ENCODE data around the gene SYK.

SYK gene

GRCh38 chr9:90857091-90857490 is 55.5 kb downstream of the SYK start:
- TF ChIP-seq POLR2AphosphoS5 (IDR thresholded peaks at IDR 0.05; ENCODE audit: low read depth, low read length) (no peak), SIN3A (IDR thresholded peaks at IDR 0.05; ENCODE audit: borderline replicate concordance, insufficient read depth, low read length) (no peak)
- TF ChIP-seq, protein P1, sequence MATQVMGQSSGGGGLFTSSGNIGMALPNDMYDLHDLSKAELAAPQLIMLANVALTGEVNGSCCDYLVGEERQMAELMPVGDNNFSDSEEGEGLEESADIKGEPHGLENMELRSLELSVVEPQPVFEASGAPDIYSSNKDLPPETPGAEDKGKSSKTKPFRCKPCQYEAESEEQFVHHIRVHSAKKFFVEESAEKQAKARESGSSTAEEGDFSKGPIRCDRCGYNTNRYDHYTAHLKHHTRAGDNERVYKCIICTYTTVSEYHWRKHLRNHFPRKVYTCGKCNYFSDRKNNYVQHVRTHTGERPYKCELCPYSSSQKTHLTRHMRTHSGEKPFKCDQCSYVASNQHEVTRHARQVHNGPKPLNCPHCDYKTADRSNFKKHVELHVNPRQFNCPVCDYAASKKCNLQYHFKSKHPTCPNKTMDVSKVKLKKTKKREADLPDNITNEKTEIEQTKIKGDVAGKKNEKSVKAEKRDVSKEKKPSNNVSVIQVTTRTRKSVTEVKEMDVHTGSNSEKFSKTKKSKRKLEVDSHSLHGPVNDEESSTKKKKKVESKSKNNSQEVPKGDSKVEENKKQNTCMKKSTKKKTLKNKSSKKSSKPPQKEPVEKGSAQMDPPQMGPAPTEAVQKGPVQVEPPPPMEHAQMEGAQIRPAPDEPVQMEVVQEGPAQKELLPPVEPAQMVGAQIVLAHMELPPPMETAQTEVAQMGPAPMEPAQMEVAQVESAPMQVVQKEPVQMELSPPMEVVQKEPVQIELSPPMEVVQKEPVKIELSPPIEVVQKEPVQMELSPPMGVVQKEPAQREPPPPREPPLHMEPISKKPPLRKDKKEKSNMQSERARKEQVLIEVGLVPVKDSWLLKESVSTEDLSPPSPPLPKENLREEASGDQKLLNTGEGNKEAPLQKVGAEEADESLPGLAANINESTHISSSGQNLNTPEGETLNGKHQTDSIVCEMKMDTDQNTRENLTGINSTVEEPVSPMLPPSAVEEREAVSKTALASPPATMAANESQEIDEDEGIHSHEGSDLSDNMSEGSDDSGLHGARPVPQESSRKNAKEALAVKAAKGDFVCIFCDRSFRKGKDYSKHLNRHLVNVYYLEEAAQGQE (IDR thresholded peaks at IDR 0.05; ENCODE audit: insufficient read depth in 1 of 2, low read depth in 2 of 2, low read length in 2 of 2) = no peak

- TF ChIP-seq POLR2AphosphoS5 (IDR thresholded peaks at IDR 0.05; ENCODE audit: low read depth, low read length) = no peak
- TF ChIP-seq, protein P1 (IDR thresholded peaks at IDR 0.05; ENCODE audit: insufficient read depth in 1 of 2, low read depth in 2 of 2, low read length in 2 of 2) = no peak
- no peak for TF ChIP-seq SIN3A (IDR thresholded peaks at IDR 0.05; ENCODE audit: borderline replicate concordance, insufficient read depth, low read length)
- no peak for TF ChIP-seq TAF1 (IDR thresholded peaks at IDR 0.05; ENCODE audit: borderline replicate concordance, insufficient read depth, low read length)
- TF ChIP-seq FOXP2 (optimal IDR thresholded peaks at IDR 0.05; ENCODE audit: borderline replicate concordance, extremely low read depth, extremely low read length, insufficient read depth) = no peak
Observed at GRCh38 chr9:90857855-90858254, 56.2 kb downstream of the SYK start.

DNA sequence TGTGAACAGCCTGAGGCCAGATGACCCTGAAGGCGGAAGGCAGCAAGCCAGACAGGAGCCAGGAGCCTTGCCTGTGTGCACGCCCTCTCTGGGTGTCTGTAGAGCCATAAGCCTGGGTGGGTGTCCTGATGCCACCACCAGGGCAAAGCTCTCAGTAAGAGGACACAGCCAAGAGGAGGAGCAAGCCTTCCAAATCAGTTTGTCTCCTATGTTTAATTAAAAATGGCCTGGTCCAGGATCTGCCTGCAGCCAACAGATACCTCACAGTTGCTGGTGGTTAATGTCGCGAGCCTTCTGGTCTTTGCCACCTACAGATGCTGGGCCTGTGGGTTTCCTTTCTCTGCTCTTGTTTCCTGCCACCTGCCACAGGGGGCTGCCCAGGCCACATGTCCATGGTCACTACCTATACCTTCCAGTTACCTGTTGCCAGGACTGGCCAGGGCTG is 56.9 kb downstream of the SYK start:
- TF ChIP-seq SIN3A (IDR thresholded peaks at IDR 0.05; ENCODE audit: borderline replicate concordance, insufficient read depth, low read length) (no peak), FOXP2 (optimal IDR thresholded peaks at IDR 0.05; ENCODE audit: borderline replicate concordance, extremely low read depth, extremely low read length, insufficient read depth) (no peak)

GRCh38 chr9:90860382-90860781 is 58.8 kb downstream of the SYK start:
- no peak for TF ChIP-seq SIN3A (IDR thresholded peaks at IDR 0.05; ENCODE audit: borderline replicate concordance, insufficient read depth, low read length)
- TF ChIP-seq TAF1 (IDR thresholded peaks at IDR 0.05; ENCODE audit: borderline replicate concordance, insufficient read depth, low read length) = no peak
- no peak for TF ChIP-seq FOXP2 (optimal IDR thresholded peaks at IDR 0.05; ENCODE audit: borderline replicate concordance, extremely low read depth, extremely low read length, insufficient read depth)
- TF ChIP-seq, protein P1 (IDR thresholded peaks at IDR 0.05; ENCODE audit: insufficient read depth in 1 of 2, low read depth in 2 of 2, low read length in 2 of 2) = no peak
- no peak for TF ChIP-seq POLR2AphosphoS5 (IDR thresholded peaks at IDR 0.05; ENCODE audit: low read depth, low read length)

GRCh38 chr9:90860826-90861225 is 59.2 kb downstream of the SYK start:
- TF ChIP-seq POLR2AphosphoS5 (IDR thresholded peaks at IDR 0.05; ENCODE audit: low read depth, low read length) (no peak), TAF1 (IDR thresholded peaks at IDR 0.05; ENCODE audit: borderline replicate concordance, insufficient read depth, low read length) (no peak), SIN3A (IDR thresholded peaks at IDR 0.05; ENCODE audit: borderline replicate concordance, insufficient read depth, low read length) (no peak), FOXP2 (optimal IDR thresholded peaks at IDR 0.05; ENCODE audit: borderline replicate concordance, extremely low read depth, extremely low read length, insufficient read depth) (no peak)
- TF ChIP-seq, protein P1 (IDR thresholded peaks at IDR 0.05; ENCODE audit: insufficient read depth in 1 of 2, low read depth in 2 of 2, low read length in 2 of 2) = no peak

All from PFSK-1 (cell line).